HepG2 (cell line): Measurements from ENCODE around the gene STK39. TPM values are rescaled to one million over a fixed set of nuclear protein-coding genes. Genes with fewer than 3 reads are reported as not detected.

Experiments
- ATAC-seq: fragments of 200-7000 bp; cut with Tn5 transposase; 3 replicates; pipeline ENCODE4 v1.9.1; 2020; ENCODE audit warnings: mild to moderate bottlenecking, moderate library complexity
- BruUV-seq: library from RNA; stranded (reverse); fragments of 400-500 nt; replicated peaks from 2 replicates; lab custom pipeline; 2021; lab: Mats Ljungman, UMichigan
- CTCF ChIA-PET: fragments of 300-600 bp; formaldehyde crosslinking; extraction: SDS; loops from one replicate; lab custom pipeline; 2021; ENCODE audit warnings: low total read pairs, inconsistent platforms, low intra/inter-chr PET ratio; lab: Yijun Ruan, JAX
- POLR2A ChIA-PET: fragments of 350-600 bp; sonication (Branson Sonifier 250); formaldehyde crosslinking; loops from one replicate; lab custom pipeline; 2020; ENCODE audit warnings: antibody characterized with exemption, inconsistent platforms; lab: Yijun Ruan, JAX
- DNase-seq: peaks from one replicate; pipeline ENCODE4 v3.0.0-alpha.2; 2015; ENCODE audit warnings: low spot score
- FAIRE-seq: peaks from 3 replicates; lab custom pipeline; 2011; peaks lifted over from hg19 to GRCh38; lab: Jason Lieb, UNC
- H2AFZ ChIP-seq: one replicate; pipeline ENCODE4 v1.6.1; 2011; ENCODE audit warnings: low read length, inconsistent platforms
- H3K27ac ChIP-seq: fragments of 300-600 bp; 3 replicates; pipeline ENCODE4 v1.8.0; 2011; ENCODE audit warnings: mixed run types, mild to moderate bottlenecking, mixed read lengths, low read length, inconsistent platforms; ENCODE audit not compliant: insufficient read depth; ENCODE audit errors: extremely low read length
- H3K27me3 ChIP-seq, 2 experiments: fragments of 200-600 bp in 1 of 2; 2 replicates in 1 of 2; 3 replicates in 1 of 2; pipeline versions ENCODE4 v1.6.0 to v1.8.0; 2011; ENCODE audit warnings: low read length in 2 of 2, mild to moderate bottlenecking in 2 of 2, moderate library complexity in 2 of 2, inconsistent platforms in 1 of 2; ENCODE audit not compliant: insufficient read depth in 2 of 2, control insufficient read depth in 1 of 2
- H3K36me3 ChIP-seq, 2 experiments: fragments of 200-600 bp in 1 of 2; replicated peaks in 1 of 2; 2 replicates in 1 of 2; 3 replicates in 1 of 2; pipeline versions ENCODE4 v1.5.1 to v1.8.0; 2011; ENCODE audit warnings: low read length in 2 of 2, inconsistent platforms in 1 of 2; ENCODE audit not compliant: insufficient read depth in 2 of 2, control insufficient read depth in 1 of 2
- H3K4me1 ChIP-seq: 2 replicates; pipeline ENCODE4 v1.5.1; 2012; ENCODE audit warnings: low read length, inconsistent platforms; ENCODE audit not compliant: insufficient read depth
- H3K4me2 ChIP-seq: 2 replicates; pipeline ENCODE4 v1.6.0; 2011; ENCODE audit warnings: low read depth, low read length, inconsistent platforms
- H3K4me3 ChIP-seq, 3 experiments: fragments of 200-600 bp in 1 of 3; sonication (generic), shearing (Covaris generic) in 1 of 3; replicated peaks in 1 of 3; 2 replicates each; pipeline ENCODE4 v1.5.1; 2011 to 2016; ENCODE audit warnings: low read length in 3 of 3, inconsistent platforms in 2 of 3, low read depth in 2 of 3, mild to moderate bottlenecking in 2 of 3, control low read depth in 1 of 3, mixed read lengths in 1 of 3; ENCODE audit not compliant: insufficient read depth in 1 of 3
- H3K79me2 ChIP-seq: one replicate; pipeline ENCODE4 v1.6.1; 2011; ENCODE audit warnings: low read length, inconsistent platforms; ENCODE audit not compliant: insufficient read depth
- H3K9ac ChIP-seq: 2 replicates; pipeline ENCODE4 v1.6.0; 2011; ENCODE audit warnings: mild to moderate bottlenecking, low read depth, low read length, inconsistent platforms; ENCODE audit not compliant: insufficient read depth
- H3K9me3 ChIP-seq: 2 replicates; pipeline ENCODE4 v1.5.1; 2012; ENCODE audit warnings: mild to moderate bottlenecking, low read length
- H4K20me1 ChIP-seq: 2 replicates; pipeline ENCODE4 v1.6.0; 2011; ENCODE audit warnings: inconsistent platforms, mild to moderate bottlenecking, low read length, moderate library complexity; ENCODE audit not compliant: insufficient read depth
- ASH2L ChIP-seq: fragments of 300-600, 200-600 bp; sonication (generic); IDR thresholded peaks from 2 replicates; pipeline ENCODE4 v1.7.0; 2017; ENCODE audit warnings: low read depth, mild to moderate bottlenecking, moderate library complexity, mixed read lengths, low read length; ENCODE audit not compliant: insufficient read length
- BCLAF1 ChIP-seq: fragments of 450-650 bp; IDR thresholded peaks from 2 replicates; pipeline ENCODE4 v1.6.1; 2017; ENCODE audit warnings: mild to moderate bottlenecking
- CENPT ChIP-seq: sonication (generic); formaldehyde crosslinking; IDR thresholded peaks from 2 replicates; pipeline ENCODE4 v1.8.0; 2022; ENCODE audit warnings: low read depth, mild to moderate bottlenecking, moderate library complexity, missing genetic modification reagents
- KDM5A ChIP-seq: fragments of 200-600 bp; sonication (generic); IDR thresholded peaks from 2 replicates; pipeline ENCODE4 v1.7.0; 2018; ENCODE audit warnings: antibody characterized with exemption, mild to moderate bottlenecking, low read length, borderline replicate concordance
- RNF2 ChIP-seq: fragments of 450-650 bp; conservative IDR thresholded peaks from 2 replicates; pipeline ENCODE4 v1.6.1; 2016; ENCODE audit warnings: low read depth
- XRCC5 ChIP-seq: fragments of 200-400 bp; formaldehyde crosslinking; optimal IDR thresholded peaks from 2 replicates; pipeline ENCODE3; 2017; ENCODE audit warnings: mild to moderate bottlenecking, low read length
- ZNF569 ChIP-seq: sonication (generic); formaldehyde crosslinking; IDR thresholded peaks from 2 replicates; pipeline ENCODE4 v1.5.0; 2020; ENCODE audit warnings: mild to moderate bottlenecking, missing genetic modification reagents, moderate library complexity, borderline replicate concordance
- WGBS: methylation state at CpG from one replicate; pipeline ENCODE4 v1.1.6; 2017; ENCODE audit warnings: low lambda C conversion rate; 5-methylcytosine and 5-hydroxymethylcytosine counted together
- in situ Hi-C: cut with HindIII; loops from 2 replicates; pipeline ENCODE4 v1.10.0; 2017; ENCODE audit warnings: low pct_unique_long_range_greater_than_20kb; ENCODE audit not compliant: extremely low pct_ligation_motif_present
- intact Hi-C: fragments of 100-400 bp; cut with micrococcal nuclease; formaldehyde crosslinking; loops from one replicate; pipeline ENCODE4 v1.10.0; 2022; ENCODE audit not compliant: unreplicated experiment
- polyA plus RNA-seq, 8 experiments: library from polyadenylated mRNA; depleted of rRNA in 3 of 8; stranded (reverse) in 7 of 8; unstranded in 1 of 8; fragments of >200 nt; fragmentation: Illumina TruSeq in 4 of 8; extraction: Trizol in 4 of 8; gene quantifications; 2 replicates each; pipeline versions ENCODE4 v1.2.1 to v1.2.3, GENCODE V29; 2011 to 2016; ENCODE audit warnings: low read depth in 4 of 8, missing spikeins in 1 of 8, mixed read lengths in 1 of 8; ENCODE audit not compliant: insufficient read depth in 1 of 8
- total RNA-seq, 5 experiments: library from RNA; depleted of rRNA; stranded (reverse); fragments of >200 nt; fragmentation: Illumina TruSeq; extraction: Trizol; gene quantifications; 2 replicates each; pipeline ENCODE4 v1.2.3, GENCODE V29; 2016; ENCODE audit warnings: low read depth in 1 of 5
- TF ChIP-seq, protein P1 (sequence below): sonication (generic); formaldehyde crosslinking; IDR thresholded peaks from 2 replicates; pipeline ENCODE4 v1.5.0; 2020; ENCODE audit warnings: missing genetic modification reagents

STK39 gene
- total and polyA plus RNA-seq, 2 of the 13 experiments (the other 11 are each of a cell fraction or from before 2014, with no cell fraction given), result 27.3 to 38.4 TPM

- TF ChIP-seq BCLAF1 (no peak), ZNF569 (CRISPR knock-in tag) (no peak), RNF2 (no peak)
Measured at GRCh38 chr2:168015274-168015953, 232.0 kb downstream of the STK39 start (continued).

GRCh38 chr2:168009900-168010299 lies 237.5 kb downstream of the STK39 start:
- H3K4me3 ChIP-seq, result no peak overlapping the region
- WGBS, result 96% methylated on average over 1 of the region's 1 CpG
- ChIA-PET CTCF (no interaction called here), POLR2A (no interaction called here)
- in situ Hi-C loops (no loop called here), intact Hi-C loops (no loop called here)
- no TSS peak for BruUV-seq
- H3K9ac ChIP-seq, result no peak overlapping the region
- peaks cover 15 to 58% of the 10 kb centered on the region in 2 experiments for H3K36me3 ChIP-seq
- FAIRE-seq, result no peak
- H2AFZ ChIP-seq, result no peak overlapping the region
- no peak for ATAC-seq
- no peaks in the 10 kb centered on the region for H4K20me1 ChIP-seq
- TF ChIP-seq ASH2L (no peak), XRCC5 (no peak), CENPT (CRISPR knock-in tag) (no peak), KDM5A (no peak)
- TF ChIP-seq, protein P1, sequence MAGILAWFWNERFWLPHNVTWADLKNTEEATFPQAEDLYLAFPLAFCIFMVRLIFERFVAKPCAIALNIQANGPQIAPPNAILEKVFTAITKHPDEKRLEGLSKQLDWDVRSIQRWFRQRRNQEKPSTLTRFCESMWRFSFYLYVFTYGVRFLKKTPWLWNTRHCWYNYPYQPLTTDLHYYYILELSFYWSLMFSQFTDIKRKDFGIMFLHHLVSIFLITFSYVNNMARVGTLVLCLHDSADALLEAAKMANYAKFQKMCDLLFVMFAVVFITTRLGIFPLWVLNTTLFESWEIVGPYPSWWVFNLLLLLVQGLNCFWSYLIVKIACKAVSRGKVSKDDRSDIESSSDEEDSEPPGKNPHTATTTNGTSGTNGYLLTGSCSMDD (CRISPR knock-in tag), result no peak
- no peak overlapping the region for H3K27ac ChIP-seq
- H3K4me1 ChIP-seq, result no peaks in the 10 kb centered on the region
- no peaks in the 10 kb centered on the region for H3K27me3 ChIP-seq
- H3K9me3 ChIP-seq, result no peaks in the 10 kb centered on the region
- no peak overlapping the region for H3K4me2 ChIP-seq
- no peak for DNase-seq
- H3K79me2 ChIP-seq, result no peaks in the 10 kb centered on the region
